IgD-negative memory B cell (primary cell): ENCODE data around the gene CNOT8. TPM values are rescaled to one million over a fixed set of nuclear protein-coding genes. Genes with fewer than 3 reads are reported as not detected.

Experiments
- H3K27ac Mint-ChIP-seq, 3 donors: one replicate each; pipeline ENCODE4 v1.8.0; 2020 to 2022; ENCODE audit warnings: mild to moderate bottlenecking in 3 of 3, mixed read lengths in 3 of 3, moderate library complexity in 1 of 3
- H3K27me3 Mint-ChIP-seq: one replicate; pipeline ENCODE4 v1.8.0; 2021; ENCODE audit warnings: mixed read lengths
- H3K36me3 Mint-ChIP-seq: one replicate; pipeline ENCODE4 v1.8.0; 2020; ENCODE audit warnings: mild to moderate bottlenecking, mixed read lengths
- H3K4me1 Mint-ChIP-seq, 3 donors: one replicate each; pipeline ENCODE4 v1.8.0; 2020 to 2022; ENCODE audit warnings: mixed read lengths in 3 of 3, mild to moderate bottlenecking in 1 of 3
- H3K4me3 Mint-ChIP-seq, 4 donors: one replicate each; pipeline ENCODE4 v1.8.0; 2020 to 2022; ENCODE audit warnings: mild to moderate bottlenecking in 4 of 4, mixed read lengths in 4 of 4, moderate library complexity in 3 of 4
- H3K9me3 Mint-ChIP-seq, 3 donors: one replicate each; pipeline ENCODE4 v1.8.0; 2020 to 2021; ENCODE audit warnings: mixed read lengths in 3 of 3, mild to moderate bottlenecking in 1 of 3
- polyA plus RNA-seq: library from polyadenylated mRNA; unstranded; fragments of 300-500 nt; fragmentation: Illumina TruSeq; gene quantifications from one replicate; pipeline ENCODE4 v1.2.3, GENCODE V29; 2021

The CNOT8 gene
- polyA plus RNA-seq, 1 donor from 2014 or later = 143 TPM

- H3K9me3 Mint-ChIP-seq = no peaks in the 10 kb centered on the region
- H3K4me3 Mint-ChIP-seq = no peak overlapping the region
- no peaks in the 10 kb centered on the region for H3K27me3 Mint-ChIP-seq
- no peak overlapping the region for H3K27ac Mint-ChIP-seq
- no peaks in the 10 kb centered on the region for H3K36me3 Mint-ChIP-seq
- no peaks in the 10 kb centered on the region for H3K4me1 Mint-ChIP-seq
Measured at GRCh38 chr5:154844809-154845208, 13.6 kb upstream of the CNOT8 start.

DNA sequence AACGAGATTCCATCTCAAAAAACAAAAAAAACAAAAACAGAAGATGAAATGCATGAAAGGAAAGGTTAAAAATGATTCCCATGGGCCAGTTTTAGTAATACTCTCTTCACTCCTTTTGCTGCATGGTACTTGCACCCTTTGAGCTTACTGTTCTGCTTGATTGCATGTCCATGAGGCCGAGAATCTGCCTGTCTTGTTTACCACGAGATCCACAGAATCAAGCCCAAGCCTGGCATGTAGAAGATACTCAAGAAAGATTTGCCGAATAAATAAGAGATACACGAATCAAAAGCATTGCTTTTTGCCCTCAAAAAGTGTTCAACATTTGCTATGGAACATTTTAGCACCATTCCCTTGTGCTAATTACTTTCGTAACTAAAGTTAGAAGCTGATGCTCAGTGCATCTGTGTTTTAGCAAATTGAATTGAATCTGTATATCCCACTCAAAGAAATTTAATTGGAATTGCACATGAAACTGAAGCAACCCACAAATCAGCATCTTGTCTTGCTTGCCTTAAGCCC, 9.1 kb upstream of the CNOT8 start:
- Mint-ChIP-seq H3K27me3 (no peaks in the 10 kb centered on the region), H3K27ac (no peak overlapping the region), H3K4me1 (no peaks in the 10 kb centered on the region), H3K36me3 (peaks cover 2% of the 10 kb centered on the region), H3K4me3 (no peak overlapping the region), H3K9me3 (no peaks in the 10 kb centered on the region)

- Mint-ChIP-seq H3K9me3 (no peaks in the 10 kb centered on the region), H3K27ac (no peak overlapping the region), H3K4me3 (no peak overlapping the region), H3K36me3 (peaks cover 2% of the 10 kb centered on the region), H3K27me3 (no peaks in the 10 kb centered on the region), H3K4me1 (no peaks in the 10 kb centered on the region)
Measured at GRCh38 chr5:154849791-154850201, 8.6 kb upstream of the CNOT8 start.

DNA sequence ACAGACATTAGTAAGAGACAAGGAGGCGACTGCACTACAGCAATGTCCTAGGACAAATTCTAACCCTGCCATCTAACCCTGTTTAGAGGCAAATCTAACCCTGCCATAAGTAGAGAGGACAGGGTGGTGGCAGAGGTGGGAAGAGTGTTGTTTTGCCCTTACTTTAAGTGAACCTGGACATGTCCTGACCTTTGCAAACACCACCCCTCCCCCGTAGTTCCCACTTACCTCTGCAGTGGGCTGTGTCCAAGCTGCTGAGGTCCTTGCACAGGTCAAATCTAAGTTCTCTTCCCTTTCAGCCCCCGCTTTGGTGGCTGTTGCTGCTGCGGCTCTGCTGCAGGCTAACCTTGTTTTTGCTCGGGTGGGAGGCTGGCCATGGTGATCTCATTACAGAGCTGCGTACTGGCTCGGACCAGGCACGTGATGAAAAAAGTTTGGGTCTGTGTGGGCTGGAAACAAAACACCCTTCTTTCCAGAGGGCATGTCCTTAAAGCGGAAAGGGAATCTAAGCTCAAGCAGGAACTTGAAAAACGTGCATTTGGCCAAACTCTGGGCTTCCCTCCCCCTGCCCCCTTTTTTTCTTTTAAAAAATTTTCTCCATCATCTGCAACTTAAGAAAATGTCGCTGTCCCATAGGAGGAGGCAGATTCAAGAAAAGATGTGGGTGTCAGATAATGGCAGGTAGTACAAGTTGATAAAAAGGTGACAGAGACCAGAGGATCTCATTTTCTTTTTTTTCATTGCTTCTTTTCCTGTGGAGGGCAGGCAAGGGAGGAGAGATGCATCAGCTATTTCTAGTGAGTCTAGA, 8.0 kb upstream of the CNOT8 start, which contains the start of gene FAXDC2:
TSS of gene FAXDC2 (minus strand) at position 349 of the 808 bp plus-strand sequence. CDS start 12,425 bp downstream, outside the sequence.
- H3K27me3 Mint-ChIP-seq = no peaks in the 10 kb centered on the region
- no peaks in the 10 kb centered on the region for H3K4me1 Mint-ChIP-seq
- H3K36me3 Mint-ChIP-seq = peaks cover 2% of the 10 kb centered on the region
- H3K4me3 Mint-ChIP-seq = peak within 1 kb of the TSS in 1 of 4 donors; percentile 20
- H3K9me3 Mint-ChIP-seq = no peaks in the 10 kb centered on the region
- H3K27ac Mint-ChIP-seq = no peak within 1 kb of the TSS

DNA sequence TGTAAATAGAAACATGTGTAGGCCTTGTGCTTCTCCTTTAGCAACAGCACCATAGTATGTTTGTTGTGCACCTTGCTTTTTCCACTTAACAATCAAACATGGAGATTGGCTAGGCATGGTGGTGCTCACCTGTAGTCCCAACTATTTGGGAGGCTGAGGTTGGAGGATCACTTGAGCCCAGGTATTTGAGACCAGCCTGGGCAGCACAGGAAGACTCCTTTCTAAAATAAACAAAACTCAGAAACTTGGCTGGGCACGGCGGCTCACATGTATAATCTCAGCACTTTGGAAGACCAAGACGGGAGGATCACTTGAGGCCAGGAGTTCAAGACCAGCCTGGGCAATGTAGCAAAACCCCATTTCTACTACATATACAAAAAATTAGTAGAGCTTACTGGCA, 7.1 kb upstream of the CNOT8 start:
- no peaks in the 10 kb centered on the region for H3K9me3 Mint-ChIP-seq
- H3K4me3 Mint-ChIP-seq = no peak overlapping the region
- no peaks in the 10 kb centered on the region for H3K27me3 Mint-ChIP-seq
- no peak overlapping the region for H3K27ac Mint-ChIP-seq
- peaks cover 2% of the 10 kb centered on the region for H3K36me3 Mint-ChIP-seq
- H3K4me1 Mint-ChIP-seq = no peaks in the 10 kb centered on the region

DNA sequence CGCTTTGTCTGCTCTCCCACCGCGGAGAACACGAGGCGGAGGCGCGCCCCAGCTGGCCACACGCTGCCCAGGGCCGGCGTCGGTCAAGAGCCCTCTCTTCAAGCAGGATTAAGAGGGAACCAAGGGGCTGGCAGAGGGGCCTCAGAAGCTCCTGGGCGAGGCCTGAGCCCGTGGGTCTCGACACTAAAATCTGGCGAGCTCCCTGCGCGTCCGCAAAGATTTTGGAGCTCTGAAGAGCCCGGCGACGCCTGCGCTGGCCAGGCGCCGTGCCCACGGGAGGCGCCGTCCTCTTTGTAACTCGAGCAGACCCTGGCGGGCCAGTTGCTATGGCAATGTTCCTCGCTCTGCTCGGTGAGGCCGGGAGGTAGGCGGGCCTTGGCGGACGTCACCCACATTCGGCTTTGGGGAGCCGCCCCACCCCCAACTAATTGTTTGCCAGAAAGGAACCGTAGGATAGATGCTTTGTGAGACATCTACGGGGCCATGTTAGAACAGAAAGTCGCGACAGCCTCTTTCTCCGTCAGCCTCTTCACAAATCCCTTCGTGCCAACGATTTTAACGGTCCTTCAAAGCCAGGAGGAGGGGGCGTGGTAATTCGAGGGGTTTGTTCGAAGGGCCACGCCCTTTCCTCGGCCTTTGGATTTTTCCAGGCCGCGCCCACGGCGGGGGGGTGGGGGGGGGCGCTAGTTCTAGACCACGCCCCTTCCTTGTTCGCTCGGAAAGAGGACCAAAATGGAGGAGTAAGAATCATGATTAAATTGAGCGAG, 714 bp upstream of the CNOT8 start:
- H3K36me3 Mint-ChIP-seq = no peaks in the 10 kb centered on the region
- H3K27me3 Mint-ChIP-seq = no peaks in the 10 kb centered on the region
- H3K9me3 Mint-ChIP-seq = no peaks in the 10 kb centered on the region
- H3K27ac Mint-ChIP-seq = peak overlapping the region; percentile 91 to 99 (median 99)
- H3K4me1 Mint-ChIP-seq = peaks cover 18 to 28% (median 26%) of the 10 kb centered on the region in 3 donors
- H3K4me3 Mint-ChIP-seq = peak overlapping the region; percentile 94 to 99 (median 96)

DNA sequence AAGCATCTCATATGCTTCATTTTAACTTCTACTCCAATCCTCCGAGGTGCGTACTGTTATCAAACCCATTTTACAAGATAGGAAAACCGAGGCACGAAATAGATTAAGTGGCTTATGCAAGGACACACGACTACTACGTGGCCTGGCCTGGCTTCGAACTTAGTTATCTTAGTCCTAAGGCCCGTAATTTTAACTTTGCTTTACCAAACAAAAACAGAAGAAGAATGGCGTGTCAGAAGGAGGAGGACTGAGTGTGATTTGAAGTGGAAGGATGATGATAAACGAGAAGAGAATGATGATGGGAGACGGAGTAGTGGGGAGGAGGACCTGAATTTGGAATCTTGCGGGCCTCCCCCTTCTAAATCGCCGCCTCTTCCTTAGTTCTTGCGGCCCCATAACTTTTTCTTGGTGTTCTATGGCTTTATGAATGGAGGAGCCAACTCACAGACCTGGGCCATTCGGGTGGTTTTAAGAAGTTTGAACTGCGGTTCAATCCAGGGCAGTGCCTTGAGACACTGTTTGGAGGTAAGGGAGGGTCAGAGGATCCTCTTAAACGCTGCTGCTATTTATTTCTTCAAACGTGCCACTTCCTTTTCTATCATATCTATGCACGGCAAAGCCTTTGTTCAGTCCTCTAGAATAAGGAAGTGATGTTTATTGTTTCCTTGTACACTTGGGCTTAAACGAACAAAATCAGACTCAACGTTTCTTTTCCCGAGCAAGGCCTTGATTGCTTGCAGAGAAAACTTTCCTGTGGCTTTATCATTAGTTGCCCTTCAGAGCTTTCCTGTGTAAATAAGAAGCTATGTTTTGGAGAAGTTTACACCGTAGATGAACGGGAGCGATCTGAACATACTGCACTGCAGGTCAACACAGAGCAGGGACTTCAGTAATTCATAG, 795 bp downstream of the CNOT8 start:
- H3K4me3 Mint-ChIP-seq = peak overlapping the region; percentile 94 to 99 (median 96)

DNA sequence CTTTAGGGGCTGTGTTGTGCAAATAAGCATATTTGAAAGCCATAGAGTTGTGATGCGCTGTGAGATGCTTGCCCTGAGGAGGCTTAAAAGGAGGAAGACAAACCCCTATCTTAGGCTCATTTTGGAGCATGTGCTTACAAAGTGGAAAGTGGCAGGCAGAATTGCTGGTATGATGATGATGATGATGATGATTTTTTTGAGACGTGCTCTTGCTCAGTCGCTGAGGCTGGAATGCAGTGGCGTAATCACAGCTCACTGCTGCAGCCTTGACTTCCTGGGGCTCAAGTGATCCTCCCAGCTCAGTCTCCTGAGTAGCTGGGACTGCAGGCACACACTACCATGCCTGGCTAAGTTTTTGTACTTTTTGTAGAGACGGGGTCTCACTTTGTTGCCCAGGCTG, 1.7 kb downstream of the CNOT8 start:
- Mint-ChIP-seq H3K9me3 (no peaks in the 10 kb centered on the region), H3K4me3 (peak overlapping the region; percentile 94 to 99 (median 96)), H3K27ac (peak overlapping the region; percentile 91 to 99 (median 99)), H3K36me3 (peaks cover 5% of the 10 kb centered on the region), H3K27me3 (no peaks in the 10 kb centered on the region), H3K4me1 (peaks cover 28 to 41% (median 32%) of the 10 kb centered on the region in 3 donors)

More for the DNA sequence above, 795 bp downstream of the CNOT8 start:
- H3K27me3 Mint-ChIP-seq = no peaks in the 10 kb centered on the region
- no peaks in the 10 kb centered on the region for H3K9me3 Mint-ChIP-seq
- H3K36me3 Mint-ChIP-seq = peaks cover 3% of the 10 kb centered on the region
- H3K27ac Mint-ChIP-seq = peak overlapping the region; percentile 91 to 99 (median 99)
- peaks cover 23 to 36% (median 29%) of the 10 kb centered on the region in 3 donors for H3K4me1 Mint-ChIP-seq

- Mint-ChIP-seq H3K9me3 (no peaks in the 10 kb centered on the region), H3K27ac (peak overlapping the region; percentile 78 to 99 (median 91)), H3K4me1 (peaks cover 28 to 46% (median 35%) of the 10 kb centered on the region in 3 donors), H3K27me3 (no peaks in the 10 kb centered on the region), H3K4me3 (peak overlapping the region; percentile 94 to 99 (median 96)), H3K36me3 (peaks cover 5% of the 10 kb centered on the region)
Measured at GRCh38 chr5:154860765-154861164, 2.3 kb downstream of the CNOT8 start.

DNA sequence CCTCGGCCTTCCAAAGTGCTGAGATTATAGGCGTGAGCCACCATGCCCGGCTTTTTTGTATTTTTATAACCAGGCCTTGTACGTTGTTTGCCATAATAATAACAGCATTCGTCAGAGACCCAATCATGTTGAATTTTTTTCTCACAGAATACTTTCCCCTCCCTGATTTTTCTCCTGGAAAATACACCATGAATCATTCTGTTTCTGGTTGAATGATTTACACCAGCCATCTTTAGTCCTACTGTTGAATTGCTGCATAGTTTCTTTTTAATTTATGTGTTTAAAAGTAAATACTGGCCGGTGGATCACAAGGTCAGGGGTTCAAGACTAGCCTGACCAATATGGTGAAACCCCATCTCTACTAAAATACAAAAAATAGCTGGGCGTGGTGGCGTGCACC, 3.5 kb downstream of the CNOT8 start:
- Mint-ChIP-seq H3K4me3 (peak overlapping the region; percentile 12 to 79 (median 34)), H3K9me3 (no peaks in the 10 kb centered on the region), H3K36me3 (peaks cover 5% of the 10 kb centered on the region), H3K27me3 (no peaks in the 10 kb centered on the region), H3K4me1 (peaks cover 28 to 47% (median 34%) of the 10 kb centered on the region in 3 donors), H3K27ac (peak overlapping the region in 2 of 3 donors; percentile 34 to 99)

DNA sequence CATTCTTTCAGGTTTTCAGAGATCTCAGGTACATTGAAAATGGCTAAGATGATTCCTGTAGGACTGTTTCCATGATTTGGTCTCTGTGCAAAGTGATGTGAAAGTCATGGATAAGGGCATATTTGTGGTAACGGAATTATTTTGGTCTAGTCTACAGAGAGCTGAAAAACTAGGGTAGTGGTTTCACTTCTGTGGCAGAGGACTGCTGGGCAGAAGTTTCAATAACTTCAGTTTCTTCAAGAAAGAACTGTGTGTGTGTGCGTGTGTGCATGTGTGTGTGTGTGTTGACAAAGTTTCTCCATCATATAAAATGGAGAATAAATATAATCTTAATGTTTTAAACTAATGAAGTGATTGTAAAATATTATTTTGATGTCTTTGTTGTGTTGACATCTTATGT, 4.3 kb downstream of the CNOT8 start:
- peak overlapping the region; percentile 50 to 79 (median 66) for H3K4me3 Mint-ChIP-seq
- peaks cover 28 to 45% (median 34%) of the 10 kb centered on the region in 3 donors for H3K4me1 Mint-ChIP-seq
- no peaks in the 10 kb centered on the region for H3K27me3 Mint-ChIP-seq
- no peaks in the 10 kb centered on the region for H3K9me3 Mint-ChIP-seq
- H3K27ac Mint-ChIP-seq = peak overlapping the region; percentile 34 to 99 (median 80)
- H3K36me3 Mint-ChIP-seq = peaks cover 5% of the 10 kb centered on the region

DNA sequence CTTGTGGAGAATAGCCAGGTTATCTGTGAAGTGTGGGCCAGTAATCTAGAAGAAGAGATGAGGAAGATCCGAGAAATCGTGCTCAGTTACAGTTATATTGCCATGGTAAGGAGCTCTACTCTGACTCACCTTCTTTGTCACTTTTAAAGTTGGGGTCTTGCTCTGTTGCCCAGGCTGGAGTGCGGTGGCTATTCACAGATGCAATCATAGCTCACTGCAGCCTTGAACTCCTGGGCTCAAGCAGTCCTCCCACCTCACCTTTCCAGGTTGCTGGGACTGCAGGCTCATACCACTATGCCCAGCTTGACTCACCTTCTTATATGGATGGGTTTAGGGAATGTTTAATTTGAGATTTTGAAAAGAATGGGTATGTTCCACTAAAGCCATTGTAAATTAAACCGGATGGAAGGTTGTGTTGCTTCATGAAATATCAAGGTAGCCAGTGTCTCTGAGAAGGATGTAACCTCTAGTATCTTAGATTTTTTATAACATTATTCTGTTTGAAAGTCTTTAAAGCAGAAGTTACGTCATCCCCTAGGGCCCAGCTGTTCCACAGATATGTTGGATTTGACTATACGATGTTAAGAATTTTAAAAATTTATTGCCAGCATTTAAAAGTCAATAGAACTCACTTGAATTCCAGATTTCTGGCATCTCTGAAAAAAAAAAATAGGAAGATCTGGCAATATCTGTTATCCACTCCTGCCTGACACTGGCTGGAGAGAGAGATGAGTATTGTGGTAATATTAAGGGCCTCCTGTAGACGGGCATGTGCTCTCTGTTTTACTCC, 5.1 kb downstream of the CNOT8 start:
- Mint-ChIP-seq H3K27me3 (no peaks in the 10 kb centered on the region), H3K36me3 (peaks cover 5% of the 10 kb centered on the region), H3K9me3 (no peaks in the 10 kb centered on the region), H3K4me1 (peaks cover 28 to 45% (median 34%) of the 10 kb centered on the region in 3 donors), H3K4me3 (peak overlapping the region in 1 of 4 donors; percentile 17), H3K27ac (peak overlapping the region in 1 of 3 donors; percentile 99)

GRCh38 chr5:154865466-154866184, 7.2 kb downstream of the CNOT8 start:
- H3K4me1 Mint-ChIP-seq = peaks cover 19 to 37% (median 25%) of the 10 kb centered on the region in 3 donors
- H3K9me3 Mint-ChIP-seq = no peaks in the 10 kb centered on the region
- H3K27ac Mint-ChIP-seq = peak overlapping the region in 1 of 3 donors; percentile 35
- no peaks in the 10 kb centered on the region for H3K27me3 Mint-ChIP-seq
- peaks cover 5% of the 10 kb centered on the region for H3K36me3 Mint-ChIP-seq
- H3K4me3 Mint-ChIP-seq = no peak overlapping the region
